ENCODE results near the gene SLC25A21.

Gene SLC25A21

DNA sequence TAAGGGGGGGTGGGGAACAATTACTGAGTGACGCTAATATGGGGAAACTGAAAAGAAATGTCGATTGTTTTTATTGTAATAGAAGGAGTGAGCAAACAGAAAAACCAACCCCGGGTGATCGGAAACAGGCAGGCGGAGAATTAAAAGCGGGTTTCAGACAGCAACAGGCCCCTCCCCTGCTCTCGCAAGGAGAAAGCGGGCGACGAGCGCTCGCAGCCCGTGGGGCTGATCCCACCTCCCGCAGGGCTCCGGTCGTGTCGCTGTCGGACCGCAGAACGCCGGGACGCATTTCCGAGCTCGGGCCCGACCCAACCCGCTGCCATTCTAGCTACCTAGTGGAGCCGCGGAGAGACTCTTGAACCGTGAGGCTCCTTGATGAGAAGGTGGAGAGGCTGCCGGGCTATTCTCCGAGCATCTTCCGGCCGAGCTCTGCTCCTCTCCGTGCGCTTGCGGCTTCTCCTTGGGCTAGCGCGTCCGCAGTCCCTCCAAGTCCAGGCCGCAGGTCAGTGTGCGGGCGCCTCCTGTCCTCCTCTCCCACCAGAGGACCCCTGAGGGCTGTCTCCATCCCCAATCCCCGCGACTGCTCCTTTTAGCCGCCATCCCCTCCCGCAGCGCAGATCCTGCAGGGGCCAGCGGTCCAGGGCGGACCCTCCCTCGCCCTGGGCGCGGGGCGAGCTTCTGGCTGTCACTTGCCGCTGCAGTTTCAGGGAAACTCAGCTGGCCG lies 514.8 kb downstream of the SLC25A21 start:
- in situ Hi-C loops (cut with HindIII; ENCODE audit: low sequenced_read_pairs): no loop called here

DNA sequence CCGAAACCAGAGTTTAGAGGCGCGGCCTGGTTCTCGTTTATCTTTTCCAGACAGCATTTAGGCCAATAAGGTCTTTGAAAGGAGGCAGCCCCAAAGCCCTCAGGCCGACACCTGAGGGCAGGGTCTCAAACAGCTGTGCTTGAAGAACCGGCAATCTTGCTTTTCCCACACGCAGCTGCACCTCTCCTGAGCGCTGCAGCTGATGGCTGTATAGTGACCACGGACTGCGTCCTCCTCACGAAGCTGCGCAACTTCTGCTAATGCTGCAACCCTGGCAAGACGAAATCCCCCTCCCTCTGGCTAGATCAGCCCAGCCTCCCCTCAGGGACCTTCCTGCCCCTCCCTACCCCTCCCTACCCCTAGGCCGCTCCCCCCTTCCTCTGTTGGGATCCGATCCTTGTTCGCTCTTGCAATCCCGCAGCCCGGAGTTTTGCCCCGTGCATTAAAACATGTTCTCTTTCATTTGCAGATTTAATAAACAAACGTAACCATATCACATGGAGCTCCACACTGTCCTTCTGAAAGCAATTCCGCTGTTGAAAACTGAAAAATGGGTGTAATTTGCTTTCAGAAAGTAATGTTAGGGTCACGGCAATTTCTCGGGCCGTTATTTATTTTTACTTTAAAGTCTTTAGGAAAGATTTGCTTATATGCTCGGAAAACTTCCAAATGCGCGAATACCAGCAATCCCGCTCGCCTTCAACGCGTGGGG lies 515.6 kb downstream of the SLC25A21 start:
- in situ Hi-C loops (cut with HindIII; ENCODE audit: low sequenced_read_pairs): no loop called here

GRCh38 chr14:36655963-36656686 lies 516.3 kb downstream of the SLC25A21 start:
- in situ Hi-C loops (cut with HindIII; ENCODE audit: low sequenced_read_pairs): no loop called here

DNA sequence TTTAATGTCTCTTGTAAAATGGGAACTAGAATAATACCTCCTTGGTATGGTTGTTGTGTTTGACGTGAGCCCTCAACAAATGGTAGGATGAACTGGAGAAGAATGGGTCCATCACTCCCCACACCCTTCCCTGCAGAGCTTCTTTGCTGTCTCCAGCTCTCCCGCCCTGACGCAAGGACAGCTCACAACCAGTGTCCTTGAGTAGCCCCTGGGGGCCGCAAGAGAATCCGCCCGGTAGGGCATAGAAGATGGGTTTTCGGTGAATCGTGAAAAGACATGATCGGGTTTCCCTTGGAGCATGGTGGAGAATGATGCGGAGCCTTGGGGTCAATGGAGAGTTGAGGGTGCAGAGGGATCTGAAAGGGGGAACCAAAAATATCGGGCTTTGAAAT lies 516.8 kb downstream of the SLC25A21 start:
- in situ Hi-C loops (cut with HindIII; ENCODE audit: low sequenced_read_pairs): no loop called here

GRCh38 chr14:36654794-36655381 lies 517.5 kb downstream of the SLC25A21 start:
- in situ Hi-C loops (cut with HindIII; ENCODE audit: low sequenced_read_pairs): no loop called here

DNA sequence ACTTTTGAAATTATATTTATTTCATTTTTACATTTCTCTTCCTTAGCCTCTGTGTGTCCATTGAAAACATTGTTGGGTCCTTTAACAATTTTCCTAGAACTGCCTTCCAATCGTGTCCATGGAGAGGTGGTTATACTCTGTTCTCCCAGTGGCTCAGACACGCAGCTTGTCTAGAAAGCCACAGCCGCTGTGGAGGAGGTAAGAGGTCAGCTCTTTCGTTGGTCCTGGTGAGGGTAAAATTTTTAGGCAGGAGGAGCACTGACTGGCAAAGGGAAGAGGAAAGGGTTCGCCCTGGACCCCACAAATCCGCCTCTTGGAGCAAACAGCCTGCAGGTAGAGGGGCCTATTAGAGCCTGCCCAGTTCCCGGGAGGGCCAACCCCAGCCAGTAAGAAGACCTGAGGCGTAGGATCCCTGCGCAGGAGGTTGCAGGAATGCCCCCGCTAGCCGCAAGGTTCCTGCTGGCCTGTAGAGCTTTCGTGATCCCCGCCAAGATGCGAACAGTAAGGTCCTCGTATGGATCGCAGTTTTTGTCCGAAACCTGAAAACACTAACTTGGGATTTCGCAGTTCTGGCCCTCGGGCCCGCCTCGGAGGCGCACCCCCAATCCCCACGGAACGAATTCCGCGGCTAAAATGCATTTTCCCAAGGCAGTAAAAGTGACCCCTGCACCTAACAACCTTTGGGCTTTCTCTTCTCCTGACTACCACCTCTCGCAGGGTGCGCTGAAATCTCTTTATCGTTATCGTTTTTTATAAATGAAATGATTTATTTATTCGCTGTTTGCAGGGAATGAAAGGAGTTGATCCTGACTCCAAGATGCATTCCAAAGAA lies 518.2 kb downstream of the SLC25A21 start:
- in situ Hi-C loops (cut with HindIII; ENCODE audit: low sequenced_read_pairs): no loop called here

DNA sequence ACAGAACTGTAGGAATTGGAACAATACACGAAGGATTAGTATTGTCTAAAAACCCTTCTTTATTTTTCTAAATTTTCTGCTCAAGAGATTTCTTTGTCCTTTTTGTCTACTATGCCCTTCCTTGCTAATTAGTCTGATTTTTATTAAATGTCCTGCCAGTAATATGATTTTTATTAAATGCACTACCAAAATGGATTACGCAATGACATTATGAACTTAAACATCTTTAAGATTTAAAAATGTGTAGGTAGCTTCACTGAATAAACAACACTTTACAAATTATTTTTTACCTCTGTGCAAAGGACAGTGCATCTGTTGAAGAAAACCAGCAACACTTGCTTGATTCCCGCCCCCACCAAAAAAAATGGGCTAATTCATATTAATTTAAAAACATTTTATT lies 519.0 kb downstream of the SLC25A21 start:
- in situ Hi-C loops (cut with HindIII; ENCODE audit: low sequenced_read_pairs): no loop called here

DNA sequence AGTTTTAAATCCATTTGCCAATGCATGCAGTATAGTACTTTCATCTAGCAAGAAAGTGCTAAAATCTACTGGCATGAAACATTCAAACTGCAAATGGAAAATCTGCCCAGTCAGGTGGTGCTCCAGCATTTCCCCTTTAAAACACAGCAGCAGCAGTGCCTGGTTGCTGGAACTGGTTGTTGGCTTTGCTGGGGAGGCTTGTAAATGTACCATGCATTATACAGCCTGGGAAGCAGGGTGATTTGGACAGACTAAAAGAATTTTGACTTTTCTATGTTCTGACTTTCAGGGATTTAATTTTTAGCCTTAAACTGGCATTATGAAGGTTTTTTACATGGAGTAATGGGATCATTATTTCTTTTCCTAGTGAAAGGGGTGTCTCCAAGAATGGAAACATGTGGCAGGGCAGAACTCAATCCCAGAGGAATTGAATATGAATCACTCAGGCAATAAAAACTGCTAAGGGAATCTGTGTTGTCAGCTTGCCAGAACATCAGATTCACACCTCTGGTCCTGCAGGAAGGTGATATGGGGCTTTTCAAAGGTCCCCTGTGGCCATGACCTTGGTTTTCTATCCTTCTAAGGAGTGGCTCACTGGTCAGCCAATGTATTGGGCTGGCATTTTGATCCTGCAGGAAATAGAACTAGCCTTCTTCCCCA lies 519.7 kb downstream of the SLC25A21 start:
- in situ Hi-C loops (cut with HindIII; ENCODE audit: low sequenced_read_pairs): no loop called here

GRCh38 chr14:36649872-36650650 lies 522.3 kb downstream of the SLC25A21 start:
- in situ Hi-C loops (cut with HindIII; ENCODE audit: low sequenced_read_pairs): loop anchor here (25.0 kb wide), 1 partner anchor 462 kb away; no protein-coding TSS in a partner anchor

DNA sequence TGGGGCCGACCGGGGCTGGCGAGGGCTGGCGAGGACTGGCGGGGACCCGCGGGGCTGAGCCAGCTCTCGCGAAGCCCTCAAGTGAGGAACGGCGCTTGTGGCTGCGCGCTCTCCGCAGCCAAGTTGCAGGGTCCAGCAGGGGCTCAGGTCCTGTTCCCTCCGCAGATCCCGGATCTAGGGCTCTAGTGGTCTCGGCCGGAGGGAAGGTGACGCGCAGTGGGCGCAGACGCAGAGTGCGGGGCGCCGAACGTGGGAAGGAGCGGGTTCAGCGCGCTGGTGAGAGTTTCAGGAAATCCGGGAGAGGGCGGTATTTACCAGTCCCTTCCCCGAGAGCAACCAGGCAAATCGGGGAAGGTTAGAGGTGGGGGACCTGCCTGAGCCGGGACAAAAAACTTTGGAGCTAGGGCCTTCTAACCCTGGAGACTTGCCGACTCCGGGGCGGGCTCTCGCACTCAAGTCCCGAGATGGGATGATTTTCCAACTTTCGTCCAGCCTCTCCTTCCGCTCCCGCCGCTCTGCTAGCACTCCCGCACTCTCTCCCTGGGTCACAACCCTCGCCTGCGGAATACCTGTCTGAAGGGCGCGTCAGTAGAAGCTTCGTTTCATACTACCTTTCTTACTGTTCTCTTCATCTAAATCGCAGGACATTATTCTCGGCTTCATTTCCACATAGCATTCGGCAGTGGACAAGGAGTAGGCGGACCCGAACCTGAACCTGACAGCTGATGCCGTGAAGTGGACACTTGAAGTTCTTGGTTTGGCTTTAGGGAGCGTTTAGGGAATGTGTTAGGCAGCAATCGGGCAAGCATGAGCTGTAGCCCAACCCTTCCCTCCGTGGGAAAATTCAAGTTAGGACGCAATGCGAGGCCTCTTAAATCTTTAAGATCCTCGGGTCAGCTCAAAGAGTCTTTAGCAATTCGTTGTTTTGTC lies 524.3 kb downstream of the SLC25A21 start:
- in situ Hi-C loops (cut with HindIII; ENCODE audit: low sequenced_read_pairs): loop anchor here (25.0 kb wide), 1 partner anchor 464 kb away; no protein-coding TSS in a partner anchor

DNA sequence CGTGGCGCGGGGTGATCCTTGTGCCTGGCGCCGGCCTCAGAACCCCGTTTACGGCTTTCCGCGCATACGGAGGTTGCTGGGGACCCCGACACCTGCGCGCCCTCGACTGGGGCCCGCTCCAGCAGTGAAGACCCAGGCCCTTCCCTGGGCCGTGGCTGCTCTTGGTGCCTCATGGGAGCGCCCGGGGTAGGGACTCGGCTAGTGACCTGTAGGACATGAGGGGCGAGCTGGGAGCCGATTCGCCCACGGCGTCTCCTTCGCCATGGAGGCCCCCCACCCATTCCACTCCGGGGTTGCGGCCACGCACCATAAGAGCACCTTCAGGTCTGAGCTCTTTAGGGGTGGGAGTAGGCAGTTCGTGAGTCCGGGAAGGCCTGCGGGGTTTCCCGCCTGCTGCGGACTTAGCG lies 525.0 kb downstream of the SLC25A21 start:
- in situ Hi-C loops (cut with HindIII; ENCODE audit: low sequenced_read_pairs): loop anchor here (25.0 kb wide), 1 partner anchor 465 kb away; no protein-coding TSS in a partner anchor

- in situ Hi-C loops (cut with HindIII; ENCODE audit: low sequenced_read_pairs): loop anchor here (25.0 kb wide), 1 partner anchor 465 kb away; no protein-coding TSS in a partner anchor
These were observed 525.6 kb downstream of the SLC25A21 start for GRCh38 chr14:36646664-36647416.

- in situ Hi-C loops (cut with HindIII; ENCODE audit: low sequenced_read_pairs): loop anchor here (25.0 kb wide), 1 partner anchor 479 kb away; no protein-coding TSS in a partner anchor
These were observed 538.8 kb downstream of the SLC25A21 start for GRCh38 chr14:36633580-36633979.

All from DLD1 (cell line).